Measurements from ENCODE around the gene PBX1.

PBX1 gene

DNA sequence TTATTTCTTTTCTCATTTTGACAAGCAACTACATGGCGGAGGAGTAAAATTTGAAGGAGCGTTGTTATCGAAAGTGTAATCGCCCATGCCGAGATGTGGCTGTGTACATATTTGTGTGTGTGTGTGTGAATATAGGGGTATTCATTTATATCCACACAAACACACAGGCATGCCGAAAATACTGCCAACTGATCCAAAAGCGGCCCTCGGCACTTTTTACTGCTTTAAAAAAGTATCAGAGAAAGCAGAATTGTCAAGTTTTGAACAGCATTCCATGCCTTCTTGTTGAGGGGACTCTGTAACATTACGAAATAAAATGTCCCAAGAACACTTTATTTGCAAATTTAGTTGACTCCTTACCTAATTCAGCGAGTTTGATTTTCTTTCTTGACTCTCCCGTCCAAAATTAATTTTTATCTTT lies 1.1 kb downstream of the PBX1 start:
- no peak overlapping the region for H3K4me3 ChIP-seq (ENCODE audit: low read depth, low read length)
- DNase-seq (ENCODE audit: low read depth) = no peak
- TF ChIP-seq, protein P1, sequence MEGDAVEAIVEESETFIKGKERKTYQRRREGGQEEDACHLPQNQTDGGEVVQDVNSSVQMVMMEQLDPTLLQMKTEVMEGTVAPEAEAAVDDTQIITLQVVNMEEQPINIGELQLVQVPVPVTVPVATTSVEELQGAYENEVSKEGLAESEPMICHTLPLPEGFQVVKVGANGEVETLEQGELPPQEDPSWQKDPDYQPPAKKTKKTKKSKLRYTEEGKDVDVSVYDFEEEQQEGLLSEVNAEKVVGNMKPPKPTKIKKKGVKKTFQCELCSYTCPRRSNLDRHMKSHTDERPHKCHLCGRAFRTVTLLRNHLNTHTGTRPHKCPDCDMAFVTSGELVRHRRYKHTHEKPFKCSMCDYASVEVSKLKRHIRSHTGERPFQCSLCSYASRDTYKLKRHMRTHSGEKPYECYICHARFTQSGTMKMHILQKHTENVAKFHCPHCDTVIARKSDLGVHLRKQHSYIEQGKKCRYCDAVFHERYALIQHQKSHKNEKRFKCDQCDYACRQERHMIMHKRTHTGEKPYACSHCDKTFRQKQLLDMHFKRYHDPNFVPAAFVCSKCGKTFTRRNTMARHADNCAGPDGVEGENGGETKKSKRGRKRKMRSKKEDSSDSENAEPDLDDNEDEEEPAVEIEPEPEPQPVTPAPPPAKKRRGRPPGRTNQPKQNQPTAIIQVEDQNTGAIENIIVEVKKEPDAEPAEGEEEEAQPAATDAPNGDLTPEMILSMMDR (IDR thresholded peaks at IDR 0.05; ENCODE audit: low read depth, low read length, missing control alignments) = no peak

DNA sequence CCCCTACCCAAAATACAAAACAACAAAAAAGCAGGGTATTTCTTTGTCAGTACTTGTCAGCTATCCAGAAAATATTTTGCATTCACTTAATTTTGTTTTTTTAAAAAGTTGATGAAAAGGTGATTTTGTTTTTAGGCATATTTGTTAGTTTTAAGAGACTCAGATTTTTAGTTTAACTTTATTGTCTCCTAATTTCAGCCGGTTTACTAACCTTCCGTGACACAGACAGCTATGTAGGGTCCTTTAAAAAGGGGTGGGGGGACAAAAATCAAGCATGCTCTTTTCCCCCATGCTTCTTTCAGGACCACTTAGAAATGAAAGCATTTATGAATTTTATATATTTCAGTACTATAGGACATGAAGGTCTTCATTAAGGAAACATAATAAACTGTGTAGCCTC lies 1.6 kb downstream of the PBX1 start:
- no peak overlapping the region for H3K4me3 ChIP-seq (ENCODE audit: low read depth, low read length)

DNA sequence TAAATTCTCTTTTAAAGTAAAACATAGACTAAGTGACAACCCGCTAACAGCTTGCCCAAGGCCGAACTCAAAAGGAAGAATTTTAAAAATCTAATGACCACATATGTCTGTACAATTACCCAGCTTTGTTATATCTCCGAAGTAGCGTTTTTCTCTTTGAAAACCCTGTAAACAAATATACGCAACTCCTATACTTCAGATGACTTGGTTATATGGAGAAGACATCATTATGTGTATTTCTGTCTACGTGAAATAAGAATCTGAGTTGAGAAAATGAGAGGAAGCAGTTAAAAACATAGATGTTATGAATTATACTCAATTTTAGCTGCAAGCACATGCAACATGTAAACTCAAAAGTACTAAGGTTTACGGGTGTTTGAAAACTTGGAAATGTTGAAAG lies 2.0 kb downstream of the PBX1 start:
- TF ChIP-seq, protein P1 (IDR thresholded peaks at IDR 0.05; ENCODE audit: low read depth, low read length, missing control alignments) = no peak
- DNase-seq (ENCODE audit: low read depth) = no peak
- H3K4me3 ChIP-seq (ENCODE audit: low read depth, low read length) = no peak overlapping the region

More for the DNA sequence above, 1.6 kb downstream of the PBX1 start:
- TF ChIP-seq, protein P1 (IDR thresholded peaks at IDR 0.05; ENCODE audit: low read depth, low read length, missing control alignments) = no peak
- DNase-seq (ENCODE audit: low read depth) = no peak

DNA sequence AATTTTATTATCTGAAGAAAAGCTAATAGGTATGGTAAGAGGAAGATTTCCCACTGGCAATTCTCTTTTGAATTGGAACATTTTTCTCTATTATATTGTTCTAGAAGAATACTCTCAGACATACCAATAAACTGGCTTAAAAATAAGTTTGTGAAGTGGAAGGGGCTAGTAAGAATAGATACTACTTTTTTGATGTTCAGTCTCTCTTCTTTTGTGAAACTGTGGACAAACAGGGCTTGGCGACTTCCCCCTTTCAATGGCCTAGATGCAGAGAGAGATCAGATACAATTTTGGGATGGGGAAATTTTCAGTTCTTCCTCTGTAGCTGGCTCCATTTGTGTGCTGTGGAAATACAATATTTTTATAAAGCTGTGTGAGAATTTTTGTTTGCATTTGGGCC lies 2.5 kb downstream of the PBX1 start:
- TF ChIP-seq, protein P1 (IDR thresholded peaks at IDR 0.05; ENCODE audit: low read depth, low read length, missing control alignments) = no peak
- H3K4me3 ChIP-seq (ENCODE audit: low read depth, low read length) = no peak overlapping the region
- DNase-seq (ENCODE audit: low read depth) = no peak

DNA sequence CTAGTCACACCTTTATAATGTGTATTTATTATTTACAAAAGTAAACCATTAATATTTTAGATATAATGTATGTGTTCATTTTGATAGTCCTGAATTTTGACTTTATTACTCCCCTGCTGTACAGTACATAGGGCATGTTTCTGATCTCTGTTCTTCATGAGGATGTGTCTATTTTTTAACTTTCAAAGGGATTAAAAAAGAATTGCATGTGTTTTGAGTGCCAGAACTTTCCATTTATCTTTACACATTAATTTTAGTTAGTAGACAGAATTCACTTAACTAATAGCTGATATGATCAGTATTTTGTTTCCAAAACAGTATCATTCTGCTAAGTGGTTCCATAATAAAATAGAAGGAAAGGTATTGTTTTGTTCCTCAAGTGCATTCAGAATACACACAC lies 3.1 kb downstream of the PBX1 start:
- no peak for DNase-seq (ENCODE audit: low read depth)
- TF ChIP-seq, protein P1 (IDR thresholded peaks at IDR 0.05; ENCODE audit: low read depth, low read length, missing control alignments) = no peak
- H3K4me3 ChIP-seq (ENCODE audit: low read depth, low read length) = no peak overlapping the region

DNA sequence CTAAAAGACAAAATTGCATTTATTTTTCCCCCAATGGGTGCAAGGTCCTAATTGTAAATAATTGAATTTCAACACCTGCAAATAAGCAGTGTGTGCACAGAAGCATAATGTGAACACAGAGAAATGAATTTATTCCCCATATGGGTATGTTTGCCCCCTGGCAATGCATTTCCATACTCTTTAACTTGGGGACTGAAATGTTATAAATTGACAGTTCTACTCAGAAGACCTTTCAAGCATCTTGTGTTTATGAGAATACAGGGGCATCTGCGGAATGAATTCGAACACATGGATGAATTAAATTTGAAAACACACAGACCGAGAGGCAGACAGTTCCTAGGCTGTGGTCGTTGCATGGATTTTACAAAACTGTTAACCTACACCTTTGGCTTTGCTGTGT lies 3.5 kb downstream of the PBX1 start:
- TF ChIP-seq, protein P1 (IDR thresholded peaks at IDR 0.05; ENCODE audit: low read depth, low read length, missing control alignments) = no peak
- DNase-seq (ENCODE audit: low read depth) = no peak
- no peak overlapping the region for H3K4me3 ChIP-seq (ENCODE audit: low read depth, low read length)

DNA sequence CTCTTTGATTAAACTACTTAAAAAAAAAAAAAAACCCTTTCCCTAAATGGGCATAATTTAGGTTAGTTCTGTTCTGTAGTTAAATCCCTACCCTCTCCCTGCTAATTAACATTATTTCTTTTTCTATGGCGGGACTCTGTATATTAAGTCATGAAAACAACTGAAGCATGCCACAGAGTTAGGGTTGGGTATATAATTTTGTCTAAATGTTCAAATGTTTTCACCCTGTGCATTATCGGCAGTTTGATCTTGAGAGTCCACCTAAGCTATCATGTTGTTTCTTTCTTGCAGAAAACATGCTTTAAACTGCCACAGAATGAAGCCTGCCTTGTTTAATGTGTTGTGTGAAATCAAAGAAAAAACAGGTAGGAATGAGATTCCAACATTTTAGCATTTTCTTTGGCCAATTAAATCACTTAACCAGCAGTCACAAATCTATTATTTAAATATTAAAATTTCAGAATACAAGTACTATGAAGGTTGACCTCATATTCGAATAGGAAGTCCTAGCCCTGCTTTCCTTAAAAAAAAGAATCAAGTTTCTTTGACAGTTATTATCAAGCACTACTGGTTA lies 4.0 kb downstream of the PBX1 start:
- no peak for DNase-seq (ENCODE audit: low read depth)
- H3K4me3 ChIP-seq (ENCODE audit: low read depth, low read length) = no peak overlapping the region
- TF ChIP-seq, protein P1 (IDR thresholded peaks at IDR 0.05; ENCODE audit: low read depth, low read length, missing control alignments) = no peak
